SH-SY5Y (cell line): ENCODE data around the gene CACNA1A.

ENCODE experiments used
- GATA2 ChIP-seq: IDR thresholded peaks from 2 replicates; pipeline ENCODE4 v1.6.1; 2011; ENCODE audit warnings: mild to moderate bottlenecking, low read depth, low read length
- GATA3 ChIP-seq: IDR thresholded peaks from 2 replicates; pipeline ENCODE4 v1.6.1; 2011; ENCODE audit warnings: low read depth, mild to moderate bottlenecking, low read length, moderate library complexity

DNA sequence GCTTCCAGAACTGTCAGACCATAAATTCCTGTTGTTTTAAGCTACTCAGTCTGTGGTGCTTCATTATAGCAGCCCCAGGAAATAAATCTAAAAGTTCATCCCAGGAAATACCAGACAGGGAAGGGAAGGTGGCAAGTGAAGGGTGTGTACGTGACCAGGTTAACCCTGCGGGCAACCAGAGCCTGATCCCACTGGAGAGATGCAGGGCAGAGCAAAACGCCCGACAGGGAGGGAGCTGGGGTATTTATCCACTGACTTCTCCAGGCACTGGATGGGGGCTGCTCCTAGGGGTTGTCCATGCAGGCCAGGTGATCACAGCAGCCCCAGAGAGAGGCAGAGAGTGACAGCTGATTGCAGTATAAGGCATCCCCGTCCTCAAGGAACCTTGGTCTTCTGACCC lies 150.9 kb downstream of the CACNA1A start:
- TF ChIP-seq GATA3 (no peak), GATA2 (no peak)
